Measurements from ENCODE around the gene DAGLA.

The DAGLA gene

GRCh38 chr11:61777234-61778090 is 97.3 kb downstream of the DAGLA start:
- H3K36me3 ChIP-seq = no peaks in the 10 kb centered on the region
- H3K4me3 ChIP-seq (ENCODE audit: low read depth, low read length) = no peak overlapping the region
- no peak for TF ChIP-seq CTCF (IDR thresholded peaks at IDR 0.05; ENCODE audit: low read depth, low read length)
- H3K27me3 ChIP-seq = no peaks in the 10 kb centered on the region
- no peak for DNase-seq
- no peaks in the 10 kb centered on the region for H3K9me3 ChIP-seq
- H3K4me1 ChIP-seq = peaks cover 15% of the 10 kb centered on the region

- H3K4me3 ChIP-seq (ENCODE audit: low read depth, low read length) = no peak overlapping the region
- no peaks in the 10 kb centered on the region for H3K9me3 ChIP-seq
- H3K27me3 ChIP-seq = no peaks in the 10 kb centered on the region
- no peaks in the 10 kb centered on the region for H3K36me3 ChIP-seq
- peaks cover 7% of the 10 kb centered on the region; the same call in 1 of the 2 replicates for H3K4me1 ChIP-seq
- TF ChIP-seq CTCF (IDR thresholded peaks at IDR 0.05; ENCODE audit: low read depth, low read length) = no peak
- DNase-seq = no peak
Measured at GRCh38 chr11:61778357-61778886, 98.2 kb downstream of the DAGLA start.

GRCh38 chr11:61778920-61779650 is 98.9 kb downstream of the DAGLA start:
- no peak for TF ChIP-seq CTCF (IDR thresholded peaks at IDR 0.05; ENCODE audit: low read depth, low read length)
- H3K4me3 ChIP-seq (ENCODE audit: low read depth, low read length) = no peak overlapping the region
- peaks cover 2% of the 10 kb centered on the region; the same call in 1 of the 2 replicates for H3K4me1 ChIP-seq
- no peak for DNase-seq
- H3K9me3 ChIP-seq = no peaks in the 10 kb centered on the region
- H3K36me3 ChIP-seq = no peaks in the 10 kb centered on the region
- H3K27me3 ChIP-seq = no peaks in the 10 kb centered on the region

- H3K27me3 ChIP-seq = no peaks in the 10 kb centered on the region
- peaks cover 2% of the 10 kb centered on the region; the same call in 1 of the 2 replicates for H3K4me1 ChIP-seq
- no peaks in the 10 kb centered on the region for H3K36me3 ChIP-seq
- no peak overlapping the region for H3K4me3 ChIP-seq (ENCODE audit: low read depth, low read length)
- H3K9me3 ChIP-seq = no peaks in the 10 kb centered on the region
- no peak for DNase-seq
- TF ChIP-seq CTCF (IDR thresholded peaks at IDR 0.05; ENCODE audit: low read depth, low read length) = no peak
Measured at GRCh38 chr11:61779666-61780525, 99.7 kb downstream of the DAGLA start.

GRCh38 chr11:61780581-61781162 is 100.5 kb downstream of the DAGLA start:
- H3K9me3 ChIP-seq = no peaks in the 10 kb centered on the region
- TF ChIP-seq CTCF (IDR thresholded peaks at IDR 0.05; ENCODE audit: low read depth, low read length) = no peak
- no peaks in the 10 kb centered on the region for H3K27me3 ChIP-seq
- no peak for DNase-seq
- no peaks in the 10 kb centered on the region for H3K36me3 ChIP-seq
- no peak overlapping the region for H3K4me3 ChIP-seq (ENCODE audit: low read depth, low read length)
- peaks cover 2% of the 10 kb centered on the region; the same call in 1 of the 2 replicates for H3K4me1 ChIP-seq
